KMS-11 (cell line): Measurements from ENCODE around the gene LPAR2.

Experiments
- H2AFZ ChIP-seq: fragments of 200-600 bp; sonication (generic); 2 replicates; pipeline ENCODE4 v1.6.1; 2016; ENCODE audit warnings: antibody characterized with exemption, mixed run types, low read depth
- H3K27ac ChIP-seq: fragments of 200-600 bp; sonication (generic); 2 replicates; pipeline ENCODE4 v1.6.1; 2016; ENCODE audit warnings: mild to moderate bottlenecking, mixed run types
- H3K27me3 ChIP-seq: fragments of 200-600 bp; sonication (generic); 2 replicates; pipeline ENCODE4 v1.6.1; 2017; ENCODE audit warnings: mild to moderate bottlenecking, low read depth, mixed run types, moderate library complexity; ENCODE audit not compliant: insufficient read depth
- H3K36me3 ChIP-seq: fragments of 200-600 bp; sonication (generic); 2 replicates; pipeline ENCODE4 v1.6.1; 2017; ENCODE audit warnings: mild to moderate bottlenecking, mixed run types; ENCODE audit not compliant: insufficient read depth
- H3K4me1 ChIP-seq: fragments of 200-600 bp; sonication (generic); 2 replicates; pipeline ENCODE4 v1.6.1; 2016; ENCODE audit warnings: mild to moderate bottlenecking, low read depth, mixed run types; ENCODE audit not compliant: poor library complexity, severe bottlenecking
- H3K4me2 ChIP-seq: fragments of 200-600 bp; sonication (generic); 2 replicates; pipeline ENCODE4 v1.7.0; 2016; ENCODE audit warnings: mild to moderate bottlenecking, mixed run types
- H3K4me3 ChIP-seq: fragments of 200-600 bp; sonication (generic); IDR thresholded peaks from 2 replicates; pipeline ENCODE4 v1.6.1; 2017; ENCODE audit warnings: low read depth, low read length, mixed read lengths; ENCODE audit not compliant: insufficient read depth
- H3K79me2 ChIP-seq: fragments of 200-600 bp; sonication (generic); 2 replicates; pipeline ENCODE4 v1.6.1; 2016; ENCODE audit warnings: low read depth, mixed run types; ENCODE audit not compliant: insufficient read depth
- H3K9ac ChIP-seq: fragments of 200-600 bp; sonication (generic); 2 replicates; pipeline ENCODE4 v1.6.1; 2016; ENCODE audit warnings: mild to moderate bottlenecking, mixed run types
- H4K20me1 ChIP-seq: fragments of 200-600 bp; sonication (generic); 2 replicates; pipeline ENCODE4 v1.6.1; 2016; ENCODE audit warnings: mild to moderate bottlenecking, mixed run types; ENCODE audit not compliant: insufficient read depth
- TF ChIP-seq, protein P1 (sequence below): fragments of 200-600 bp; sonication (generic); conservative IDR thresholded peaks from 2 replicates; pipeline ENCODE4 v1.6.1; 2017; ENCODE audit warnings: low read depth, mild to moderate bottlenecking, antibody characterized with exemption, low read length, moderate library complexity, mixed read lengths

LPAR2 gene

DNA sequence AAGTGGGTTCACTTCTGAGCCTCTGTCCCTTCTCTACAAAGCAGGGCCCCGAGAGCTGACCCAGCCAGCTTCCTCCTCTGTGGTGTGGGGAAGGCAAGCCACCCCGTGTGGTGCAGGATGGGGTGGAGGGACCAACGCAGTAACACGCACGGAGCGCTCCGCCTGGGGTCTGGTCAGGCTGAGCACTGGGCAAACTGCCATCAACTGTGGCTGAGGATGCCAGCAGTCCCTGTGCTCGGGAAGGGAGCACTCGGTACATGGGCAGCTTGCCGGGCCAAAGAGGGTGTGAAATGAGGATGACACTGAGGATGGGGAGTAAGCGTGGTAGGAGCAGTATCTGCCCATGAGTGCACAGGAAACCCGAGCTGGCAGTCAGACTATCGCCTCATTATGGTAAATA lies 23.1 kb upstream of the LPAR2 start:
- H4K20me1 ChIP-seq = no peaks in the 10 kb centered on the region
- H3K36me3 ChIP-seq = peaks cover 5% of the 10 kb centered on the region; the same call in 1 of the 2 replicates
- H3K4me1 ChIP-seq = no peaks in the 10 kb centered on the region
- H3K27me3 ChIP-seq = no peaks in the 10 kb centered on the region
- H3K27ac ChIP-seq = no peak overlapping the region
- H3K4me3 ChIP-seq = no peak overlapping the region
- H3K79me2 ChIP-seq = no peaks in the 10 kb centered on the region
- H2AFZ ChIP-seq = no peak overlapping the region
- TF ChIP-seq, protein P1, sequence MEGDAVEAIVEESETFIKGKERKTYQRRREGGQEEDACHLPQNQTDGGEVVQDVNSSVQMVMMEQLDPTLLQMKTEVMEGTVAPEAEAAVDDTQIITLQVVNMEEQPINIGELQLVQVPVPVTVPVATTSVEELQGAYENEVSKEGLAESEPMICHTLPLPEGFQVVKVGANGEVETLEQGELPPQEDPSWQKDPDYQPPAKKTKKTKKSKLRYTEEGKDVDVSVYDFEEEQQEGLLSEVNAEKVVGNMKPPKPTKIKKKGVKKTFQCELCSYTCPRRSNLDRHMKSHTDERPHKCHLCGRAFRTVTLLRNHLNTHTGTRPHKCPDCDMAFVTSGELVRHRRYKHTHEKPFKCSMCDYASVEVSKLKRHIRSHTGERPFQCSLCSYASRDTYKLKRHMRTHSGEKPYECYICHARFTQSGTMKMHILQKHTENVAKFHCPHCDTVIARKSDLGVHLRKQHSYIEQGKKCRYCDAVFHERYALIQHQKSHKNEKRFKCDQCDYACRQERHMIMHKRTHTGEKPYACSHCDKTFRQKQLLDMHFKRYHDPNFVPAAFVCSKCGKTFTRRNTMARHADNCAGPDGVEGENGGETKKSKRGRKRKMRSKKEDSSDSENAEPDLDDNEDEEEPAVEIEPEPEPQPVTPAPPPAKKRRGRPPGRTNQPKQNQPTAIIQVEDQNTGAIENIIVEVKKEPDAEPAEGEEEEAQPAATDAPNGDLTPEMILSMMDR = no peak
- no peak overlapping the region for H3K4me2 ChIP-seq
- no peak overlapping the region for H3K9ac ChIP-seq

DNA sequence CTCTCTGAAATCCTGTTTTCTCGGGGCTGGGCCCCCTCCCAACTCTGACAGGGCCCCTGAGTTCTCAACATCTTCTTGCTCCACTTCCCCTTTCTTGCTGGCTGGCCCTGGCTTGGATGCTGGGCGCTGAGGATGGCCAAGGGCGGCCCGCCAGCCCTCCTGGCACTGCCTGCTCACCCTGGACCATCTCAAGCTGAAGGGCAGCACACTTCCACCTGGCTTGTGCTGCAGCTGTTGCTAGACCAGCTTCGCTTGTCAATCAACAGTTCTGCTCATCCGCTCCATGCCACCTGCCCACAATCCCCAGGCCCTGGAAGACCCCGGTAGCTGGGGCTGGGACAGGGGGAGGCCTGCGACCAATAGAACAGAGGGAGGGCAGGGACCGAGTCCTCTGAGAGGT lies 22.3 kb upstream of the LPAR2 start:
- no peak overlapping the region for H3K9ac ChIP-seq

DNA sequence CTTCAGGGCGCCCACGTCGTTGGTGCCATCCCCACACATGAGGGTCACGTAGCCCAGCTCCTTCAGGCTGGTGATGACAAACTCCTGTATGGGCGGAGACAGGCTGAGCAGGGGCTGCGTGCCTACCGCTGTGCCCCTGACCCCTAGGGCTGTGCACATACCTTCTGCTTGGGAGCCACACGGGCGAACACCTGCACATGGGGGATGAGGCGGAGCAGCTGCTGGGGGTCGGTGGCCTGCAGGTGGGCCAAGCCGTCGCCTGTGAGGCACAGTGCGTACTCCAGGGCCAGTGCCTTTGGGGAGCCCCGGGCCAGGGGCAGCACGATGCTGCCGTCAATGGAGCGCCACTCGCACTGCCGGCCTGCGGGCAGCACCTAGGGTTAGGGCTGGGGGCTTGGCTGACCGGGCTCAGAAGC lies 21.6 kb upstream of the LPAR2 start:
- Histone ChIP-seq H3K4me1 (no peaks in the 10 kb centered on the region), H3K27ac (no peak overlapping the region), H4K20me1 (no peaks in the 10 kb centered on the region), H3K9ac (no peak overlapping the region), H3K4me3 (no peak overlapping the region), H3K36me3 (no peaks in the 10 kb centered on the region; the same call in 1 of the 2 replicates), H3K27me3 (no peaks in the 10 kb centered on the region), H3K4me2 (no peak overlapping the region), H3K79me2 (no peaks in the 10 kb centered on the region), H2AFZ (no peak overlapping the region)
- TF ChIP-seq, protein P1 = no peak

More for the DNA sequence above, 22.3 kb upstream of the LPAR2 start:
- TF ChIP-seq, protein P1 = no peak
- Histone ChIP-seq H3K79me2 (no peaks in the 10 kb centered on the region), H3K4me3 (no peak overlapping the region), H2AFZ (no peak overlapping the region), H4K20me1 (no peaks in the 10 kb centered on the region), H3K4me1 (no peaks in the 10 kb centered on the region), H3K4me2 (no peak overlapping the region), H3K27me3 (no peaks in the 10 kb centered on the region), H3K36me3 (peaks cover 3% of the 10 kb centered on the region; the same call in 1 of the 2 replicates), H3K27ac (no peak overlapping the region)

DNA sequence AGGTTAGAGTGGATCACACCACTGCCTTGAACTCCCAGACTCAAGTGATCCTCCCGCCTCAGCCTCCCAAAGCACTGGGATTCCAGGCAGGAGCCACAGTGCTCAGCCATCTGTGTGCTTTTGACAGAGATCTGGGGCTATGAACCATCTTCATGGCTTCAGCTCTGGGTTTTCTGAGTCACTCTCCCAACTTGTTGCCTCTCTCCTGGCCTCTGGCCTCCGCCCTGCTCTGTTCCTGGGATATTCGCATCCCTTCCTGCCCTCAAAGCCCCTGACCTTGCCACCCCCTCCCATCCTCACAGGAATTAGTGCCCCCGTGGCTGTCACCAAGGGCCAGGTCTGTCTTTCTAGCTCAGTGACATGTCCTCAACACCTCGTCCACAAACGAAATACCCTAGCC lies 21.1 kb upstream of the LPAR2 start:
- H3K27ac ChIP-seq = no peak overlapping the region
- H3K4me1 ChIP-seq = no peaks in the 10 kb centered on the region

More for the DNA sequence above, 21.1 kb upstream of the LPAR2 start:
- no peaks in the 10 kb centered on the region for H3K27me3 ChIP-seq
- no peaks in the 10 kb centered on the region for H3K79me2 ChIP-seq
- TF ChIP-seq, protein P1 = no peak
- no peak overlapping the region for H3K4me3 ChIP-seq
- H3K9ac ChIP-seq = no peak overlapping the region
- H3K4me2 ChIP-seq = no peak overlapping the region
- no peaks in the 10 kb centered on the region; the same call in 1 of the 2 replicates for H3K36me3 ChIP-seq
- no peak overlapping the region for H2AFZ ChIP-seq
- H4K20me1 ChIP-seq = no peaks in the 10 kb centered on the region
